Neural cell (in vitro differentiated cells): ENCODE data around the gene GNG7. TPM values are rescaled to one million over a fixed set of nuclear protein-coding genes. Genes with fewer than 3 reads are reported as not detected.

Experiments used
- H2AFZ ChIP-seq: fragments of 200-600, 300-800 bp; sonication (generic), shearing (Covaris generic); 2 replicates; pipeline ENCODE4 v1.6.0; 2014; ENCODE audit warnings: low read depth, mild to moderate bottlenecking, antibody characterized with exemption, low read length, moderate library complexity
- H3F3A ChIP-seq: fragments of 200-600 bp; shearing (Covaris generic); 2 replicates; pipeline ENCODE4 v1.6.1; 2016; ENCODE audit warnings: mild to moderate bottlenecking, moderate library complexity, mixed read lengths, antibody characterized with exemption, low read length; ENCODE audit not compliant: insufficient read depth, poor library complexity, severe bottlenecking
- H3K27ac ChIP-seq: fragments of 200-600, 300-800 bp; sonication (generic), shearing (Covaris generic); 2 replicates; pipeline ENCODE4 v1.5.1; 2014; ENCODE audit warnings: mild to moderate bottlenecking, low read length, moderate library complexity
- H3K27me3 ChIP-seq: fragments of 300-800, 200-600 bp; sonication (generic), shearing (Covaris generic); 2 replicates; pipeline ENCODE4 v1.6.0; 2014; ENCODE audit warnings: mild to moderate bottlenecking, low read depth, low read length, moderate library complexity; ENCODE audit not compliant: insufficient read depth
- H3K36me3 ChIP-seq: fragments of 300-800, 200-600 bp; sonication (generic), shearing (Covaris generic); 2 replicates; pipeline ENCODE4 v1.5.1; 2014; ENCODE audit warnings: mild to moderate bottlenecking, antibody characterized with exemption, low read length, moderate library complexity; ENCODE audit not compliant: insufficient read depth
- H3K4me2 ChIP-seq: fragments of 300-800, 200-600 bp; sonication (generic), shearing (Covaris generic); 2 replicates; pipeline ENCODE4 v1.6.0; 2014; ENCODE audit warnings: mild to moderate bottlenecking, low read length
- H3K4me3 ChIP-seq: fragments of 300-800, 200-600 bp; sonication (generic), shearing (Covaris generic); 2 replicates; pipeline ENCODE4 v1.5.1; 2014; ENCODE audit warnings: mild to moderate bottlenecking, low read length, moderate library complexity
- H3K79me2 ChIP-seq: fragments of 200-600 bp; shearing (Covaris generic); replicated peaks from 2 replicates; pipeline ENCODE4 v1.6.0; 2014; ENCODE audit warnings: mild to moderate bottlenecking, low read length, moderate library complexity; ENCODE audit not compliant: insufficient read depth
- H3K9ac ChIP-seq: fragments of 300-800, 200-600 bp; sonication (generic), shearing (Covaris generic); 2 replicates; pipeline ENCODE4 v1.6.1; 2016; ENCODE audit warnings: mild to moderate bottlenecking, low read length, mixed read lengths
- H3K9me2 ChIP-seq: fragments of 200-600 bp; shearing (Covaris generic); 2 replicates; pipeline ENCODE4 v1.6.1; 2016; ENCODE audit warnings: mild to moderate bottlenecking, low read length, mixed read lengths; ENCODE audit not compliant: insufficient read depth
- H3K9me3 ChIP-seq: fragments of 200-600, 300-800 bp; sonication (generic), shearing (Covaris generic); 2 replicates; pipeline ENCODE4 v1.6.1; 2016; ENCODE audit warnings: mild to moderate bottlenecking, mixed run types, low read length, moderate library complexity, mixed read lengths
- H4K20me1 ChIP-seq: fragments of 200-600 bp; shearing (Covaris generic); 2 replicates; pipeline ENCODE4 v1.6.1; 2016; ENCODE audit warnings: mild to moderate bottlenecking, mixed run types; ENCODE audit not compliant: insufficient read depth
- CTCF ChIP-seq: fragments of 450-650 bp; IDR thresholded peaks from 2 replicates; pipeline ENCODE4 v1.5.1; 2014; ENCODE audit warnings: antibody characterized with exemption, mild to moderate bottlenecking, moderate library complexity; ENCODE audit not compliant: poor library complexity, severe bottlenecking
- EP300 ChIP-seq: fragments of 450-650 bp; conservative IDR thresholded peaks from 2 replicates; pipeline ENCODE4 v1.6.1; 2014; ENCODE audit warnings: antibody characterized with exemption, mild to moderate bottlenecking, moderate library complexity; ENCODE audit not compliant: poor library complexity, severe bottlenecking
- EZH2 ChIP-seq: fragments of 200-600, 300-800 bp; shearing (Covaris generic), sonication (generic); IDR thresholded peaks from 2 replicates; pipeline ENCODE4 v1.6.1; 2014; ENCODE audit warnings: antibody characterized with exemption, low read length, borderline replicate concordance, mild to moderate bottlenecking; ENCODE audit not compliant: insufficient read depth, poor library complexity, severe bottlenecking
- MXI1 ChIP-seq: fragments of 450-650 bp; conservative IDR thresholded peaks from 2 replicates; pipeline ENCODE4 v1.6.1; 2014; ENCODE audit warnings: antibody characterized with exemption, mild to moderate bottlenecking; ENCODE audit not compliant: poor library complexity, severe bottlenecking
- POLR2AphosphoS5 ChIP-seq: IDR thresholded peaks from 2 replicates; pipeline ENCODE4 v1.6.1; 2012
- RAD21 ChIP-seq: fragments of 450-650 bp; conservative IDR thresholded peaks from 2 replicates; pipeline ENCODE4 v1.6.1; 2014; ENCODE audit warnings: antibody characterized with exemption, mild to moderate bottlenecking, moderate library complexity
- REST ChIP-seq: IDR thresholded peaks from 2 replicates; pipeline ENCODE4 v1.6.1; 2012; ENCODE audit warnings: borderline replicate concordance
- SMC3 ChIP-seq: fragments of 450-650 bp; conservative IDR thresholded peaks from 2 replicates; pipeline ENCODE4 v1.6.1; 2014; ENCODE audit warnings: antibody characterized with exemption, mild to moderate bottlenecking, moderate library complexity; ENCODE audit not compliant: poor library complexity
- TAF1 ChIP-seq: IDR thresholded peaks from 2 replicates; pipeline ENCODE4 v1.6.1; 2012; ENCODE audit warnings: low read depth
- polyA plus RNA-seq: library from polyadenylated mRNA; depleted of rRNA; stranded (reverse); fragments of >200 nt; gene quantifications from 2 replicates; pipeline ENCODE4 v1.2.3, GENCODE V29; 2014

The GNG7 gene
- polyA plus RNA-seq, 1 donor from 2014 or later: 3.0 TPM

- H3K9me2 ChIP-seq: no peaks in the 10 kb centered on the region
- no peaks in the 10 kb centered on the region for H3K27me3 ChIP-seq
- no peak for TF ChIP-seq EP300
- no peak for TF ChIP-seq CTCF
- TF ChIP-seq TAF1: no peak
- no peak overlapping the region for H3K4me3 ChIP-seq
- H3K4me2 ChIP-seq: no peak overlapping the region
- no peaks in the 10 kb centered on the region for H3F3A ChIP-seq
- H3K27ac ChIP-seq: no peak overlapping the region
- no peaks in the 10 kb centered on the region for H3K9me3 ChIP-seq
- H4K20me1 ChIP-seq: no peaks in the 10 kb centered on the region
- no peak overlapping the region for H2AFZ ChIP-seq
- H3K79me2 ChIP-seq: no peaks in the 10 kb centered on the region
- no peaks in the 10 kb centered on the region for H3K36me3 ChIP-seq
- H3K9ac ChIP-seq: no peak overlapping the region
Observed at GRCh38 chr19:2524840-2525723, 177.4 kb downstream of the GNG7 start.

DNA sequence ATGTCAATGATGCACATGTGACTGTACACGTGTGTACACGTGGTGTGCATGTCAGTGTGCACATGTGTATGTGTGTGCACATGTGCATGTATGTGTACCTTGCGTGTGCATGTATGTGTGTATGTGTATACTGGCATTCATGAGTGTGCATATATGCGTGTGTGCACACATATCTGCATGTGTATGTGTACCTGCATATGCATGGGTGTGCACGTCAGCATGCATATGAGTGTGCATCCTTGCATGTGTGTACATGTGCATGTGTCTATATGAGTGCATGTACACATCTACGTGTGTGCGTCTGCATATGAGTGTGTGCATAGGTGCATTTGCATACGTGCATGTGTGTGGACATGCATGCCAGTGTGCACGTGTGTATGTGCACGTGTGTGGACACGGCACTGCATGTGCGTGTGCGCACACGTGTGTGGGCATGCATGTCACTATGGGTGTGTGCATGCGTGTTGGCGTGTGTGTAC lies 178.1 kb downstream of the GNG7 start:
- no peaks in the 10 kb centered on the region for H3K79me2 ChIP-seq
- H3K9me2 ChIP-seq: no peaks in the 10 kb centered on the region
- H3K27ac ChIP-seq: no peak overlapping the region
- no peaks in the 10 kb centered on the region for H3K27me3 ChIP-seq
- TF ChIP-seq CTCF (no peak), TAF1 (no peak)
- no peak overlapping the region for H3K4me2 ChIP-seq
- no peak overlapping the region for H2AFZ ChIP-seq
- H3K9me3 ChIP-seq: no peaks in the 10 kb centered on the region
- H3F3A ChIP-seq: no peaks in the 10 kb centered on the region
- H3K9ac ChIP-seq: no peak overlapping the region
- no peaks in the 10 kb centered on the region for H4K20me1 ChIP-seq
- no peaks in the 10 kb centered on the region for H3K36me3 ChIP-seq
- no peak overlapping the region for H3K4me3 ChIP-seq

DNA sequence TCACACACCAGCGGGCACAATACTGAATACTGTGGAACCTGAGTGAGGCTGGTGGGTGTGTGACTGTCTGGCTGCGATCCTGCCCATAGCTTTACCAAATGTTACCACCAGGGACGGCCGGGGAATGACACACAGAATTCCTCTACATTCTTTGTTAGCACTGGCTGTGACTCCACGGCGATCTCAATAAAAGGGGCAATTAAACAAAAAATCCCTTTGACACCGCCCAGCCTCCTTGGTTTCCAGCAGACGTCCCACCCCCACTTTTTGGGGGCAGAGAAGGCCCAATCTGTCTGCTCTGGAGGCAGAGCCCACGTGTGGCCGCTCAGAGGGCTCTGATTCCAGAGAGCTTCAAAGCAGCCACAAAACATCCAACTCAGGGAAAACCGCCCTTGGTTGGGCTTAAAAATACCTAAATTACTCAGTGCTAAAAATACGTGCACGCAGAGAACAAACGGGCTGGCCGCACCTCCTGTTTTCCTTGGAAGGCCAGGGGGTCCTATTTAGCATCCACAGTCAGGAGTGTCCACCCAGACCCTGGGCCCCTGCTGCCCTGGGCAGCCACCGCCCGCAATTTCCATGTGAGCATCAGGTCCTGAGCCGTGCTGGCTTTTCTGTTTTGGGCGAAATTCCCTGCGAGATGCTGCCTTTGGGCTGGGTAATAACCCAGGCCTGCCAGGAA lies 178.7 kb downstream of the GNG7 start:
- no peak overlapping the region for H3K4me3 ChIP-seq
- H3K79me2 ChIP-seq: no peaks in the 10 kb centered on the region
- H4K20me1 ChIP-seq: no peaks in the 10 kb centered on the region
- no peaks in the 10 kb centered on the region for H3K9me2 ChIP-seq
- H3K4me2 ChIP-seq: no peak overlapping the region
- H3K27ac ChIP-seq: no peak overlapping the region
- no peak overlapping the region for H3K9ac ChIP-seq
- TF ChIP-seq SMC3 (no peak), EP300 (no peak), CTCF (no peak), RAD21 (no peak), POLR2AphosphoS5 (no peak), REST (no peak), EZH2 (no peak), MXI1 (no peak), TAF1 (no peak)
- H3K36me3 ChIP-seq: no peaks in the 10 kb centered on the region
- H2AFZ ChIP-seq: no peak overlapping the region
- H3K27me3 ChIP-seq: no peaks in the 10 kb centered on the region
- H3F3A ChIP-seq: no peaks in the 10 kb centered on the region
- H3K9me3 ChIP-seq: no peaks in the 10 kb centered on the region
